MM.1S (cell line): ENCODE measurements around the gene ZNRF3.

Experiments used
- DNase-seq: peaks from one replicate; pipeline ENCODE4 v3.0.0-alpha.2; 2015
- H2AFZ ChIP-seq: fragments of 300-600 bp; sonication (generic); 2 replicates; pipeline ENCODE4 v1.6.0; 2016; ENCODE audit warnings: antibody characterized with exemption, low read length
- H3F3A ChIP-seq: fragments of 300-600 bp; sonication (generic); 2 replicates; pipeline ENCODE4 v1.6.1; 2016; ENCODE audit warnings: mild to moderate bottlenecking, antibody characterized with exemption, low read length, moderate library complexity, mixed read lengths; ENCODE audit not compliant: insufficient read depth
- H3K27ac ChIP-seq: fragments of 300-600 bp; sonication (generic); 2 replicates; pipeline ENCODE4 v1.5.1; 2016; ENCODE audit warnings: mild to moderate bottlenecking, low read length
- H3K27me3 ChIP-seq: fragments of 300-600 bp; sonication (generic); replicated peaks from 2 replicates; pipeline ENCODE4 v1.6.0; 2016; ENCODE audit warnings: low read length; ENCODE audit not compliant: insufficient read depth
- H3K36me3 ChIP-seq: fragments of 300-600 bp; sonication (generic); replicated peaks from 2 replicates; pipeline ENCODE4 v1.6.1; 2016; ENCODE audit warnings: mild to moderate bottlenecking, low read length, mixed read lengths; ENCODE audit not compliant: insufficient read depth
- H3K4me1 ChIP-seq: fragments of 300-600 bp; sonication (generic); 2 replicates; pipeline ENCODE4 v1.6.1; 2016; ENCODE audit warnings: low read length, mixed read lengths
- H3K4me2 ChIP-seq: fragments of 300-600 bp; sonication (generic); 2 replicates; pipeline ENCODE4 v1.6.0; 2016; ENCODE audit warnings: low read depth, low read length
- H3K4me3 ChIP-seq: fragments of 300-600 bp; sonication (generic); 2 replicates; pipeline ENCODE4 v1.5.1; 2016; ENCODE audit warnings: low read length, mixed read lengths
- H3K79me2 ChIP-seq: fragments of 300-600 bp; sonication (generic); 2 replicates; pipeline ENCODE4 v1.6.1; 2016; ENCODE audit warnings: mixed run types, low read length, mixed read lengths
- H3K9ac ChIP-seq: fragments of 300-600 bp; sonication (generic); 2 replicates; pipeline ENCODE4 v1.6.1; 2016; ENCODE audit warnings: low read length, mixed read lengths
- H3K9me2 ChIP-seq: fragments of 300-600 bp; sonication (generic); replicated peaks from 2 replicates; pipeline ENCODE4 v1.6.1; 2016; ENCODE audit warnings: mild to moderate bottlenecking, low read length, mixed read lengths; ENCODE audit not compliant: insufficient read depth
- H3K9me3 ChIP-seq: fragments of 300-600 bp; sonication (generic); replicated peaks from 2 replicates; pipeline ENCODE4 v1.6.1; 2016; ENCODE audit warnings: mild to moderate bottlenecking, low read length, mixed read lengths; ENCODE audit not compliant: insufficient read depth
- H4K20me1 ChIP-seq: fragments of 300-600 bp; sonication (generic); 2 replicates; pipeline ENCODE4 v1.6.1; 2016; ENCODE audit warnings: mild to moderate bottlenecking, low read length, moderate library complexity, mixed read lengths; ENCODE audit not compliant: insufficient read depth
- EZH2 ChIP-seq: fragments of 300-600 bp; sonication (generic); optimal IDR thresholded peaks from 2 replicates; pipeline ENCODE3; 2017; ENCODE audit warnings: low read depth, mild to moderate bottlenecking, antibody characterized with exemption, low read length, mixed read lengths
- EZH2phosphoT487 ChIP-seq: fragments of 300-600 bp; sonication (generic); IDR thresholded peaks from 2 replicates; pipeline ENCODE4 v1.6.1; 2018; ENCODE audit warnings: antibody characterized with exemption, low read length
- TF ChIP-seq, protein P1 (sequence below): fragments of 300-600 bp; sonication (generic); IDR thresholded peaks from 2 replicates; pipeline ENCODE4 v1.5.1; 2016; ENCODE audit warnings: antibody characterized with exemption, low read length, mixed read lengths

The ZNRF3 gene

DNA sequence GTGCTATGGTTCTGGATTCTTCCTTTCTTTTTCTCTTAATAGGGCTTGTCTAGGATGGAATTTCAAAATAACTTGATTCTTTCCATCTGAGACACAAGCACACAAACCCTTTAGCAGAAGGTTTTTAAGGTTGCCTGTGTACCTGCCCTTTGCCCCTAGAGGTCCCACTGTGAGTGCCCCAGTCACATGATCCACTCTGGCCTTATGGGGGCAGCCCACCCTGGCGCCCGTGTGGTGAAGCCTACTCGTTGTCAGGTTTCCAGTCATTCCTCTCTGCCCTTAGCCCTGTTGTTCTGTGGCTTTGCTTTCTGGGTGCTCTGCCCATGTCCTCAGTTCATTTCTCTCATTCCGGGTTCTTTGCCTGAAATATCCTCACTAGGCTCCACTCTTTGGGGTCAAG lies 51.8 kb downstream of the ZNRF3 start:
- Histone ChIP-seq H3K36me3 (no peaks in the 10 kb centered on the region), H3K9ac (no peak overlapping the region), H3K4me2 (no peak overlapping the region), H3K9me3 (no peaks in the 10 kb centered on the region), H3K79me2 (0 out of 2 replicates have a peak, but pooled peaks cover 4% of the 10 kb centered on the region), H3F3A (no peaks in the 10 kb centered on the region), H2AFZ (no peak overlapping the region), H4K20me1 (no peaks in the 10 kb centered on the region), H3K27me3 (no peaks in the 10 kb centered on the region), H3K4me3 (no peak overlapping the region), H3K27ac (no peak overlapping the region), H3K9me2 (no peaks in the 10 kb centered on the region), H3K4me1 (no peaks in the 10 kb centered on the region)
- no peak for DNase-seq
- TF ChIP-seq EZH2phosphoT487 (no peak), EZH2 (no peak)
- TF ChIP-seq, protein P1, sequence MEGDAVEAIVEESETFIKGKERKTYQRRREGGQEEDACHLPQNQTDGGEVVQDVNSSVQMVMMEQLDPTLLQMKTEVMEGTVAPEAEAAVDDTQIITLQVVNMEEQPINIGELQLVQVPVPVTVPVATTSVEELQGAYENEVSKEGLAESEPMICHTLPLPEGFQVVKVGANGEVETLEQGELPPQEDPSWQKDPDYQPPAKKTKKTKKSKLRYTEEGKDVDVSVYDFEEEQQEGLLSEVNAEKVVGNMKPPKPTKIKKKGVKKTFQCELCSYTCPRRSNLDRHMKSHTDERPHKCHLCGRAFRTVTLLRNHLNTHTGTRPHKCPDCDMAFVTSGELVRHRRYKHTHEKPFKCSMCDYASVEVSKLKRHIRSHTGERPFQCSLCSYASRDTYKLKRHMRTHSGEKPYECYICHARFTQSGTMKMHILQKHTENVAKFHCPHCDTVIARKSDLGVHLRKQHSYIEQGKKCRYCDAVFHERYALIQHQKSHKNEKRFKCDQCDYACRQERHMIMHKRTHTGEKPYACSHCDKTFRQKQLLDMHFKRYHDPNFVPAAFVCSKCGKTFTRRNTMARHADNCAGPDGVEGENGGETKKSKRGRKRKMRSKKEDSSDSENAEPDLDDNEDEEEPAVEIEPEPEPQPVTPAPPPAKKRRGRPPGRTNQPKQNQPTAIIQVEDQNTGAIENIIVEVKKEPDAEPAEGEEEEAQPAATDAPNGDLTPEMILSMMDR: no peak

DNA sequence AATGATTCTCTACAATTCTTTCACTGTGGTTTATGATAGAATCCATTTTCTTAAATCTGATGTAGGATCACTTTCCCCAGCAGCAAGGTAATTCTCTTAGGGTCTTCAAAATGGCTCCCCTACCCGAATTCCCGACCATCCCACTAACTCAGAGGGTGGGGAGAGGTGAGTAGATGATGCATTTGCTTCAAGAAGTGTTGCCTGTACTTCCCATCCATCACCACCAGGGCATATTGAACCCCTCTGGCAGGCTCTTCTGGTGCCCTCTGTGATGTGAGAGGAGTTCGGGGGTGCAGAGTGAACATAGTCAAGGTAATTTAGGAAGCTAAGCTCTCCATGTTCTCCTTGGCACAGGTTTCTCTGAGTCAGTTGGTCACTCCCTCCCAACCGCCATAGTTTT lies 52.3 kb downstream of the ZNRF3 start:
- H3F3A ChIP-seq: no peaks in the 10 kb centered on the region
- H4K20me1 ChIP-seq: no peaks in the 10 kb centered on the region
- H3K9ac ChIP-seq: no peak overlapping the region
- H3K4me3 ChIP-seq: no peak overlapping the region
- H3K9me3 ChIP-seq: no peaks in the 10 kb centered on the region
- no peak for TF ChIP-seq EZH2
- TF ChIP-seq, protein P1: peak; percentile 40
- no peak for DNase-seq
- no peaks in the 10 kb centered on the region for H3K9me2 ChIP-seq
- H3K36me3 ChIP-seq: no peaks in the 10 kb centered on the region
- no peak overlapping the region for H2AFZ ChIP-seq
- H3K4me2 ChIP-seq: no peak overlapping the region
- H3K27me3 ChIP-seq: no peaks in the 10 kb centered on the region
- no peaks in the 10 kb centered on the region for H3K79me2 ChIP-seq
- no peaks in the 10 kb centered on the region for H3K4me1 ChIP-seq
- H3K27ac ChIP-seq: no peak overlapping the region

DNA sequence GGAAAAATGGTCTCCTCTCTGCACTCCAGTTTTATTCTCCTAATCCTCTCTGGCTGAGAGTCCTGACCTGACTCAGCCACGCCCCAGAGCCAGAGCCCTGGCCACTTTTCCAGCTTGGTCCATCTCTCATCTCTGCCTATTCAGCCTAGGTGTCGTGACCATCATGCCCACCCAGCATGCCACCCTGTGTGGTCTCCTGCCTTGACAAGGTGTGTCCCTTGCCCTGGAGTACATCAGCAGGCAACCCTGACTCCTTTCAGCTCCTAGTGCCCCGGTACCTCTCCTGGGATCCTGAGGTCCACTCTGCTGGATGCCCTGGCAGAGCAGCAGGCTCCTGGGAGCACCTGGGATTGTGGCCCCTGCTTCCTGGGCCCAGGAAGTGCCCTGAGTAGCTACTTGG lies 52.8 kb downstream of the ZNRF3 start:
- Histone ChIP-seq H3K9me2 (no peaks in the 10 kb centered on the region), H3K27me3 (no peaks in the 10 kb centered on the region), H4K20me1 (no peaks in the 10 kb centered on the region), H3K9me3 (no peaks in the 10 kb centered on the region), H3K4me3 (no peak overlapping the region), H3F3A (no peaks in the 10 kb centered on the region), H3K4me1 (no peaks in the 10 kb centered on the region), H3K4me2 (no peak overlapping the region), H3K27ac (no peak overlapping the region), H3K36me3 (no peaks in the 10 kb centered on the region), H2AFZ (no peak overlapping the region), H3K79me2 (no peaks in the 10 kb centered on the region), H3K9ac (no peak overlapping the region)
- TF ChIP-seq EZH2phosphoT487: no peak
- TF ChIP-seq, protein P1: no peak
- no peak for TF ChIP-seq EZH2
- DNase-seq: no peak
